Activated CD4-positive, CD25-positive, alpha-beta regulatory T cell treated with anti-CD3 and anti-CD28 coated beads, Interleukin-2, amount 50 U/mL, for 16 hours (primary cell): ENCODE results near the gene PARD6A.
"Not testable (repeated sequence)": the region's sequence is repeated elsewhere in the genome, so short reads cannot be mapped to it uniquely, and the experiment has no call there.

Experiments used
- DNase-seq: peaks from one replicate; pipeline ENCODE4 v3.0.0-alpha.2; 2020; ENCODE audit warnings: low read depth, low spot score

PARD6A gene

GRCh38 chr16:67685388-67686112 lies 24.8 kb downstream of the PARD6A start:
- no peak for DNase-seq

GRCh38 chr16:67693517-67694285 lies 32.9 kb downstream of the PARD6A start:
- DNase-seq = not testable (repeated sequence)

- no peak for DNase-seq
These were observed 33.9 kb downstream of the PARD6A start for GRCh38 chr16:67694611-67695010.

GRCh38 chr16:67697422-67698185 lies 36.8 kb downstream of the PARD6A start:
- no peak for DNase-seq

GRCh38 chr16:67699265-67699664 lies 38.5 kb downstream of the PARD6A start:
- no peak for DNase-seq

GRCh38 chr16:67701420-67701819 lies 40.7 kb downstream of the PARD6A start:
- no peak for DNase-seq

GRCh38 chr16:67702130-67702529 lies 41.4 kb downstream of the PARD6A start:
- no peak for DNase-seq

- DNase-seq = no peak
These were observed 42.9 kb downstream of the PARD6A start for GRCh38 chr16:67703626-67704025.

- no peak for DNase-seq
These were observed 43.4 kb downstream of the PARD6A start for GRCh38 chr16:67704110-67704509.

GRCh38 chr16:67707210-67707609 lies 46.5 kb downstream of the PARD6A start:
- no peak for DNase-seq

GRCh38 chr16:67707790-67708189 lies 47.0 kb downstream of the PARD6A start:
- no peak for DNase-seq

- no peak for DNase-seq
These were observed 47.6 kb downstream of the PARD6A start for GRCh38 chr16:67708368-67708771.

GRCh38 chr16:67709050-67709449 lies 48.3 kb downstream of the PARD6A start:
- DNase-seq = no peak

- no peak for DNase-seq
These were observed 49.8 kb downstream of the PARD6A start for GRCh38 chr16:67710607-67711006.
